Measurements from ENCODE around the gene PRTN3.

PRTN3 gene

GRCh38 chr19:861756-862580, 21.2 kb downstream of the PRTN3 start:
- peak; percentile 27; the same call in 1 of the 2 replicates for TF ChIP-seq CTCF (conservative IDR thresholded peaks at IDR 0.05)
- H3K27ac ChIP-seq, result no peak overlapping the region

- H3K27ac ChIP-seq, result no peak overlapping the region
- no peak for TF ChIP-seq CTCF (conservative IDR thresholded peaks at IDR 0.05)
Observed at GRCh38 chr19:862581-863314, 21.9 kb downstream of the PRTN3 start.

DNA sequence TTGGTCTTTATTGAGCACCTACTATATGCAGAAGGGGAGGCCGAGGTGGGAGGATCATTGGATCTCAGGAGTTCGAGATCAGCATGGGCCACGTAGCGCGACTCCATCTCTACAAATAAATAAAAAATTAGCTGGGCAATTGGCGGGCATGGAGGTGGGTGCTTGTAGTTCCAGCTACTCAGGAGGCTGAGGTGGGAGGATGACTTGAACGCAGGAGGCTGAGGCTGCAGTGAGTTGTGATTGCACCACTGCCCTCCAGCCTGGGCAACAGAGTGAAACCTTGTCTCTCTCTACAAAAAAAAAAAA, 22.5 kb downstream of the PRTN3 start:
- no peak overlapping the region for H3K27ac ChIP-seq
- no peak for TF ChIP-seq CTCF (conservative IDR thresholded peaks at IDR 0.05)

- no peak for TF ChIP-seq CTCF (conservative IDR thresholded peaks at IDR 0.05)
Observed at GRCh38 chr19:866769-867300, 26.0 kb downstream of the PRTN3 start.

DNA sequence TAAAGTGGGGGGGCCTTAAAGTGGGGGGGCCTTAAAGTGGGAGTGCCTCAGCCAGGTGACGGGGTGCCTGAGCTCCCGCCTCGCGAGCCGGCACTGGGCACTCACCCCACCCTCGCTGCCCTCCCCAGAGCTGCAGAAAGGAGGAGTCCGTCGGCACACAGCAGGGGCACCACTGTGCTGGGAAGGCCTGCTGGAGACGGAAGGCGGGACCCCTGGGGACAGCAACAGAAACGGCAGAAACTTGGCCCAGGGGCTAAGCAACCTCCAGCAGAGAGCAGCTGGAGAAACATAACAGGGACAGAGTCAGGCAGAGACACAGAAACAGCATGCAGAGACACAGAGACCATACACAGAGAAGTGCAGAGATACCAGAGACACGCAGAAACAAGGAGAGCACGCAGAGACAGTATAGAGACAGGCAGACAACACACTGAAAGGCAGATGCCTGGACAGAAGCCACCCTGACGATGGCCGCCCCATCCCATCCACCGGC, 26.5 kb downstream of the PRTN3 start:
- no peak overlapping the region for H3K27ac ChIP-seq
- no peak for TF ChIP-seq CTCF (conservative IDR thresholded peaks at IDR 0.05)

More at GRCh38 chr19:866769-867300, 26.0 kb downstream of the PRTN3 start:
- H3K27ac ChIP-seq, result no peak overlapping the region

- no peak for TF ChIP-seq CTCF (conservative IDR thresholded peaks at IDR 0.05)
- H3K27ac ChIP-seq, result no peak overlapping the region
Observed at GRCh38 chr19:867855-868457, 27.2 kb downstream of the PRTN3 start.
